ENCODE data around the gene DISP2. TPM values are rescaled to one million over a fixed set of nuclear protein-coding genes. Genes with fewer than 3 reads are reported as not detected.

Gene DISP2
- total RNA-seq, 1 experiment from 2014 or later, result 0.51 TPM

- no peak for DNase-seq (ENCODE audit: low read depth)
Observed at GRCh38 chr15:40364251-40364650, 6.2 kb downstream of the DISP2 start.

- DNase-seq (ENCODE audit: low read depth), result no peak
Observed at GRCh38 chr15:40365016-40365415, 7.0 kb downstream of the DISP2 start.

DNA sequence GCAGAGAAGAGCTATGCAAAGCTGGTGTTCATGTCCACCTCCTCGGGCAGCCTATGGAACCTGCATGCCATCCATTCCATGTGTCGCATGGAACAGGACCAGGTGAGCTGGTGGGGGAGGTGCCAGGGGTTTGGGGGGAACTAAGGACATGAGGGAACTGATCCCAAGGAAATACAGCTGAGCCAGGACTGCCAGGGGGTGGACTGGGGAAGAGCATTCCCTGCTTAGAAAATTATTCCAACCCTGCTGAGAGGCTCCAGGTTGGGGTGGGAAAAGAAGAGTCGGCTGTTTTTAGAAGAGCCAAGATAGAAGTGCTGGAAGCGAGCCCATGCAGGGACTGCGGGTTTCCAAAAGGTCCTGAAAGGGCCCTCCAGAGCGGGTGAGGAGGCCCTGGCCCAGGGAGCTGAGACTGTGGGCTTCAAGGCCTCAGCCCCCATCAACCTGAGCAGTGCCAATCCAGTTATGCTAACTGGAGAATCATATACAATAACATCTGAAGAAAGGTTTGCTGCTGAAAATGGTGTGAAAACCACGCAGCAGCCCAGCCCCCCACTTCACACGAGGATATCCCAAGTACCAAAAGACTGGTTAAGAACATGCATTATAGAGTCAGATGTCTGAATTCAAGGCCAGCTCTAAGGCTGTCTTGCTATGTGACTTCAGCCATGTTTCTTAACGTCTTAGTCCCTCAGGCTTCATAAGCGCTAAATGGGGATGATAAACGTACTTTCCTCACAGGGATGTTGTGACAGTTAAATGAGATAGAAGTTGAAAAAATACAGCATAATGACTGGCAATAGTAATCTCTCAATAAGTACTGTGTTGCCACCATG, 7.8 kb downstream of the DISP2 start:
- DNase-seq (ENCODE audit: low read depth), result no peak

- no peak for DNase-seq (ENCODE audit: low read depth)
Observed at GRCh38 chr15:40366457-40367370, 8.7 kb downstream of the DISP2 start.

GRCh38 chr15:40367371-40367685, 9.3 kb downstream of the DISP2 start:
- no peak for DNase-seq (ENCODE audit: low read depth)

DNA sequence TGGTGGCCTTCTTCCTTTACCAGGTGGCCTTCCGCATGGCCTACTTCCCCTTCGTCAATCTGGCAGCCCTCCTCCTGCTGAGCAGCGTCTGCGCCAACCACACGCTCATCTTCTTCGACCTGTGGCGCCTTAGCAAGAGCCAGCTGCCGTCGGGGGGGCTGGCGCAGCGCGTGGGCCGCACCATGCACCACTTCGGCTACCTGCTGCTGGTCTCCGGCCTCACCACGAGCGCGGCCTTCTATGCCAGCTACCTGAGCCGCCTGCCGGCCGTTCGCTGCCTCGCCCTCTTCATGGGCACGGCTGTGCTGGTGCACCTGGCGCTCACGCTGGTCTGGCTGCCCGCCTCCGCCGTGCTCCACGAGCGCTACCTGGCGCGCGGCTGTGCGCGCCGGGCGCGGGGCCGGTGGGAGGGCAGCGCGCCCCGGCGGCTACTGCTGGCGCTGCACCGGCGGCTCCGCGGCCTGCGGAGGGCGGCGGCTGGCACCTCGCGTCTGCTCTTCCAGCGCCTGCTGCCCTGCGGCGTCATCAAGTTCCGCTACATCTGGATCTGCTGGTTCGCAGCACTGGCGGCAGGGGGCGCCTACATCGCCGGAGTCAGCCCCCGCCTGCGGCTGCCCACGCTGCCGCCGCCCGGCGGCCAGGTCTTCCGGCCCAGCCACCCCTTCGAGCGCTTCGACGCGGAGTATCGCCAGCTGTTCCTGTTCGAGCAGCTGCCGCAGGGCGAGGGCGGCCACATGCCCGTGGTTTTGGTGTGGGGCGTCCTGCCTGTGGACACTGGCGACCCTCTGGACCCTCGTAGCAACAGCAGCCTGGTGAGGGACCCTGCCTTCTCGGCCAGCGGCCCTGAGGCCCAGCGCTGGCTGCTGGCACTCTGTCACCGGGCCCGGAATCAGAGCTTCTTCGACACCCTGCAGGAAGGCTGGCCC, 9.9 kb downstream of the DISP2 start:
- DNase-seq (ENCODE audit: low read depth), result peak; percentile 93

- no peak for DNase-seq (ENCODE audit: low read depth)
Observed at GRCh38 chr15:40368719-40369473, 10.9 kb downstream of the DISP2 start.

DNA sequence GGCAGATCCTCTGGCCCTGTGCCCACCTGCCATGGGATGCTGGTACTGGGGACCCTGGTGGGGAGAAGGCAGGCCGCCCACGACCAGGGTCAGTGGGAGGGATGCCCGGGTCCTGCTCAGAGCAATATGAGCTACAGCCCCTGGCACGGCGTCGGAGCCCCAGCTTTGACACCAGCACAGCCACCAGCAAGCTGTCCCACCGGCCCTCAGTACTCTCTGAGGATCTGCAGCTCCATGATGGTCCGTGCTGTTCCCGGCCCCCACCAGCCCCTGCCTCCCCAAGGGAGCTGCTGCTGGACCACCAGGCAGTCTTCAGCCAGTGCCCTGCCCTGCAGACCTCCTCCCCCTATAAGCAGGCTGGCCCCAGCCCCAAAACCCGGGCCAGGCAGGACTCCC, 11.5 kb downstream of the DISP2 start:
- no peak for DNase-seq (ENCODE audit: low read depth)

DNA sequence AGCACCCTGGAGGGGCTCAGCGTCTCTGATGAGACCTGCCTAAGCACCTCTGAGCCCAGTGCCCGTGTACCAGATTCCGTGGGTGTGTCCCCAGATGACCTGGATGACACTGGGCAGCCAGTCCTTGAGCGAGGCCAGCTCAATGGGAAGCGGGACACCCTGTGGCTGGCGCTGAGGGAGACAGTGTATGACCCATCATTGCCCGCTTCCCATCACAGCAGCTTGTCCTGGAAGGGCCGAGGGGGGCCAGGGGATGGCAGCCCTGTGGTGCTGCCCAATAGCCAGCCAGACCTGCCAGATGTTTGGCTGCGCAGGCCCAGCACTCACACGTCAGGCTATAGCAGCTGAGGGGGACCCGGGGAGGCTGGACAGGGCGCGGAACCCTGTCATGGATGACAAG, 12.0 kb downstream of the DISP2 start:
- no peak for DNase-seq (ENCODE audit: low read depth)

DNA sequence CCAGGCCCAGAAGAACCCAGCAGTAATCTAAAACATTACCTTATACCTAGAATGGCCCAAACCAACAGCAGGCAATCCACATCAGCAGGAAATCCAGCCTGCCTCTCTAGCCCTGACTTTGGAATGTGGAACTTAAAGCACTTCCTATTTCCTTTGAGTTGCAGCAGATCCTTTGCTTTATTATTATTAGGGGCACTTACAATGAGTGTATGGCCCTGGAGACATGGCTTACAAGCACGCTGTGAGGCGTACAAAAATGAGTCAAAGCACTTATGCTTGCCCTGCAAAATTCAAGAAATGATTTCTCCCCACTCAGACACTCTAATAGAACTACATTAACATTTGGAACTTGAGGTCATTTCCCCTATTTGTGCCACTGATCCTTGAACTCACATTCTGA, 15.0 kb downstream of the DISP2 start:
- no peak for DNase-seq (ENCODE audit: low read depth)

DNA sequence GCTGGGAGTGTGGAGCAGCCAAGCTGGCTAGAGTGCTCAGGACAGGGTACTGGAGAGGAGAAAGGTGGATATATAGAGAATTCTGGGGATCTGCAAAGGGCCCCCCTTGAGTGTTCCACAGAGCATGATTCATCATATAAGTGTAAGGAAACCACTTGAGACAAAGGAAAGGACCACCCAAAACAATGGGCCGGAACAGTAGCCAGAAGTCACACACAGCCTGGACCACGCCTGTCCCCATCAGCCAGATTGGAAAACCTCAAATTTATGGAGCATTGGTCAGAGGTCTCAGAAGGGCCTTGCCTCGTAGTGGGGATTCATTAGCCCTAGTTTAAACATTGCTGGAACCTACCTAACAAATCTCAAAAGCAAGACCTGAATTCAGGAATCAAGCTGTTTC, 19.6 kb downstream of the DISP2 start:
- DNase-seq (ENCODE audit: low read depth), result no peak

GRCh38 chr15:40379374-40379773, 21.4 kb downstream of the DISP2 start:
- DNase-seq (ENCODE audit: low read depth), result no peak

GRCh38 chr15:40379853-40380252, 21.8 kb downstream of the DISP2 start:
- DNase-seq (ENCODE audit: low read depth), result peak; percentile 89

DNA sequence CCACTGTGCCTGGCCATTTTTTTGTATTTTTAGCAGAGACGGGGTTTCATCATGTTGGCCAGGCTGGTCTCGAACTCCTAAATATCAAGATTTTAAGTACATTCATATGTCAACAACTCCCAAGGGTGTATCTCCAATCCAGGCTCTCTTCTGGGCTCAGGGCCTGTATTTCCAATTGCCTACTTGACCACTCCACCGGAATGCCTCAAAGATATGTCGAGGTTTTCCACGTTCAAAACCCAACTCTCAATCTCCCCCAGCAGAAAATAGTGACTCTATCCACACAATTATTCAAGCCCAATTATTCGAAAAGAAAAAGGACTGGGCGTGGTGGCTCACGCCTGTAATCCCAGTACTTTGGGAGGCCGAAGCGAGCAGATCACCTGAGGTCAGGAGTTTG, 22.6 kb downstream of the DISP2 start:
- no peak for DNase-seq (ENCODE audit: low read depth)

DNA sequence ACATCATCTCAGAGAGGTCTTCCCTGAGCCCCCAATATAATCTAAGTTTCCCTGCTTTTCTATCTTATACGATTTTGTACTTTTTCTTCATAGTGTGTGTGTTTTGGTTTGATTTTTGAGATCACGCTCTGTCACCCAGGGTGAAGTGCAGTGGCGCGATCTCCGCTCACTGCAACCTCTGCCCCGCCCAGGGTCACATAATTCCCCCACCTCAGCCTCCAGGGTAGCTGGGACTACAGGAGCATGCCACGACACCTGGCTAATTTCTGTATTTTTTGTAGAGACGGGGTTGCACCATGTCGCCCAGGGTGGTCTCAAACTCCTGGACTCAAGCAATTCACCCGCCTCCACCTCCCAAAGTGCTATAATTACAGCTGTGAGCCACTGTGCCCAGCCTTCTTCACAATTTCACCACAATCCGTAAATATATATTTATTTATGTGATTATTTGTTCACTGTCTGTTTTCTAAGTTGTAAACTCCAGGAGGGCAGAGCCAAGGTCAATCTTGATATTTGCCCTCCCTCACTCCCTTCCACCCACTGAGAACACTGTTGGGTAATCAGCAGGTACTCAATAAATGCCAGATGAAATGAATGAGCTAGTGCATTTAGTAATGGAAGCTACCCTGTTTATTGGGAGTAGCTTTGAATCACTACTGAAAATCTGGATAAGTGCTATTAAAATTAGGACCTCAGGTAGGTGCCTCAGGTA, 24.0 kb downstream of the DISP2 start:
- DNase-seq (ENCODE audit: low read depth), result no peak

GRCh38 chr15:40382580-40383456, 24.8 kb downstream of the DISP2 start, which contains the start of gene KNSTRN:
Gene KNSTRN, plus strand, starts transcription at chr15:40382721. Its CDS starts 115 bp downstream, at chr15:40382836.
- DNase-seq (ENCODE audit: low read depth), result peak; percentile 90

DNA sequence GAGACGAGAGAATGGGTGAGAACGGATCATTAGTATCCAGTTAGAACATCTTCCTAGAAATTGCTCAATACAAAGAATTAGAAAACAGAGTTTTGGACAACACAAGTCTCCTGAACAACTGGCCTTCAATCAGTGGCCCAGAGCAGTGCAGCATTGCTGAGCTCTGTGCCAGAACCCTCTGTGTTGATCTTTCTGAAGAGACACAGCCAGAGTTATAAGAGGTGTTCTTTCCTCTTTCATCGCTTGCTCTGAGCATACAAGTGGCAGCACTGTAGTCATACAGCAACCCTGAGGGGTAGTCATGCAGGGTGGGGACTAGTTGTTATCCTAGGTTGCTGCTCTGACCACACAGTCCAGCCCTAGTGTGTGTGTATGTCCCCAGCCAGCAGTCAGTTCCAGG, 28.5 kb downstream of the DISP2 start:
- DNase-seq (ENCODE audit: low read depth), result no peak

GRCh38 chr15:40388941-40389823, 31.2 kb downstream of the DISP2 start:
- no peak for DNase-seq (ENCODE audit: low read depth)

Data from Daoy (cell line).